ENCODE results near the gene MKLN1. TPM values are rescaled to one million over a fixed set of nuclear protein-coding genes. Genes with fewer than 3 reads are reported as not detected.
A peak's percentile ranks its signal among the peaks of the same experiment; 100 is the strongest.

Gene MKLN1
- total and polyA plus RNA-seq, 4 donors: 7.1 to 48.4 (median 25.5) TPM

GRCh38 chr7:131507592-131508331, 180.1 kb downstream of the MKLN1 start:
- 15% methylated on average over 14 of the region's 14 CpGs for WGBS
- H3K9ac ChIP-seq (ENCODE audit: low read depth in 1 of 2, low read length in 2 of 2): no peak overlapping the region
- H3K4me1 ChIP-seq (ENCODE audit: control insufficient read depth in 4 of 4, insufficient read depth in 4 of 4, low read length in 3 of 4): peaks cover 5 to 23% (median 15%) of the 10 kb centered on the region in 4 donors
- H3K27ac ChIP-seq (ENCODE audit: low read depth in 1 of 2, low read length in 2 of 2): no peak overlapping the region
- no peaks in the 10 kb centered on the region for H3K27me3 ChIP-seq (ENCODE audit: control insufficient read depth in 4 of 4, insufficient read depth in 4 of 4, low read length in 3 of 4)
- peak; percentile 87 for DNase-seq (ENCODE audit: low spot score)
- H3K9me3 ChIP-seq (ENCODE audit: control insufficient read depth in 4 of 4, low read length in 3 of 4): no peaks in the 10 kb centered on the region
- TF ChIP-seq HNF4A (conservative IDR thresholded peaks at IDR 0.05) (peak; percentile 20 to 58), GABPA (IDR thresholded peaks at IDR 0.05 in 1 of 2, conservative IDR thresholded peaks at IDR 0.05 in 1 of 2) (no peak), CTCF (IDR thresholded peaks at IDR 0.05; ENCODE audit: low read depth, low read length, missing input control) (peak; percentile 86), RAD21 (IDR thresholded peaks at IDR 0.05) (peak; percentile 87 to 90), SP1 (IDR thresholded peaks at IDR 0.05) (peak; percentile 21), FOXA2 (IDR thresholded peaks at IDR 0.05) (peak; percentile 64), HNF4G (IDR thresholded peaks at IDR 0.05) (no peak), FOXA1 (IDR thresholded peaks at IDR 0.05) (peak; percentile 24)
- no peaks in the 10 kb centered on the region for H3K36me3 ChIP-seq (ENCODE audit: control insufficient read depth in 4 of 4, insufficient read depth in 3 of 4, low read depth in 1 of 4, low read length in 3 of 4)
- no peak overlapping the region for H3K4me3 ChIP-seq (ENCODE audit: low read depth in 1 of 3, low read length in 3 of 3)

- H3K9me3 ChIP-seq (ENCODE audit: control insufficient read depth in 4 of 4, low read length in 3 of 4): no peaks in the 10 kb centered on the region
- H3K36me3 ChIP-seq (ENCODE audit: control insufficient read depth in 4 of 4, insufficient read depth in 3 of 4, low read depth in 1 of 4, low read length in 3 of 4): no peaks in the 10 kb centered on the region
- 79% methylated on average over 10 of the region's 10 CpGs for WGBS
- peaks cover 0 to 14% (median 8%) of the 10 kb centered on the region in 4 donors for H3K4me1 ChIP-seq (ENCODE audit: control insufficient read depth in 4 of 4, insufficient read depth in 4 of 4, low read length in 3 of 4)
- no peak overlapping the region for H3K27ac ChIP-seq (ENCODE audit: low read depth in 1 of 2, low read length in 2 of 2)
- no peak overlapping the region for H3K9ac ChIP-seq (ENCODE audit: low read depth in 1 of 2, low read length in 2 of 2)
- DNase-seq (ENCODE audit: low spot score): no peak
- H3K27me3 ChIP-seq (ENCODE audit: control insufficient read depth in 4 of 4, insufficient read depth in 4 of 4, low read length in 3 of 4): no peaks in the 10 kb centered on the region
- TF ChIP-seq SP1 (IDR thresholded peaks at IDR 0.05) (no peak), RXRA (IDR thresholded peaks at IDR 0.05) (no peak), YY1 (IDR thresholded peaks at IDR 0.05) (no peak), NR2F2 (IDR thresholded peaks at IDR 0.05) (no peak)
- H3K4me3 ChIP-seq (ENCODE audit: low read depth in 1 of 3, low read length in 3 of 3): no peak overlapping the region
These were observed 181.2 kb downstream of the MKLN1 start for GRCh38 chr7:131508754-131509486.

GRCh38 chr7:131509781-131510180, 182.1 kb downstream of the MKLN1 start:
- WGBS: 97% methylated on average over 8 of the region's 8 CpGs
- Histone ChIP-seq H3K4me3 (ENCODE audit: low read depth in 1 of 3, low read length in 3 of 3) (no peak overlapping the region), H3K27me3 (ENCODE audit: control insufficient read depth in 4 of 4, insufficient read depth in 4 of 4, low read length in 3 of 4) (no peaks in the 10 kb centered on the region), H3K9ac (ENCODE audit: low read depth in 1 of 2, low read length in 2 of 2) (no peak overlapping the region), H3K4me1 (ENCODE audit: control insufficient read depth in 4 of 4, insufficient read depth in 4 of 4, low read length in 3 of 4) (peaks cover 0 to 9% (median 6%) of the 10 kb centered on the region in 4 donors), H3K36me3 (ENCODE audit: control insufficient read depth in 4 of 4, insufficient read depth in 3 of 4, low read depth in 1 of 4, low read length in 3 of 4) (no peaks in the 10 kb centered on the region), H3K27ac (ENCODE audit: low read depth in 1 of 2, low read length in 2 of 2) (no peak overlapping the region), H3K9me3 (ENCODE audit: control insufficient read depth in 4 of 4, low read length in 3 of 4) (no peaks in the 10 kb centered on the region)
- TF ChIP-seq SP1 (IDR thresholded peaks at IDR 0.05) (no peak), YY1 (IDR thresholded peaks at IDR 0.05) (no peak), GABPA (IDR thresholded peaks at IDR 0.05 in 1 of 2, conservative IDR thresholded peaks at IDR 0.05 in 1 of 2) (no peak), JUND (IDR thresholded peaks at IDR 0.05) (no peak), HNF4G (IDR thresholded peaks at IDR 0.05) (no peak), HNF4A (conservative IDR thresholded peaks at IDR 0.05) (no peak), FOXA1 (IDR thresholded peaks at IDR 0.05) (no peak), RXRA (IDR thresholded peaks at IDR 0.05) (no peak), CTCF (IDR thresholded peaks at IDR 0.05; ENCODE audit: low read depth, low read length, missing input control) (no peak), RAD21 (IDR thresholded peaks at IDR 0.05) (no peak), MAX (IDR thresholded peaks at IDR 0.05) (no peak), EGR1 (IDR thresholded peaks at IDR 0.05; ENCODE audit: low read depth in 2 of 2) (no peak), REST (IDR thresholded peaks at IDR 0.05) (no peak)
- no peak for DNase-seq (ENCODE audit: low spot score)
